AG08396 (cell line): Measurements from ENCODE around the gene SPI1.

Experiments used
- DNase-seq: peaks from one replicate; pipeline ENCODE4 v3.0.0; 2012; ENCODE audit warnings: low spot score, mixed read lengths

Gene SPI1

DNA sequence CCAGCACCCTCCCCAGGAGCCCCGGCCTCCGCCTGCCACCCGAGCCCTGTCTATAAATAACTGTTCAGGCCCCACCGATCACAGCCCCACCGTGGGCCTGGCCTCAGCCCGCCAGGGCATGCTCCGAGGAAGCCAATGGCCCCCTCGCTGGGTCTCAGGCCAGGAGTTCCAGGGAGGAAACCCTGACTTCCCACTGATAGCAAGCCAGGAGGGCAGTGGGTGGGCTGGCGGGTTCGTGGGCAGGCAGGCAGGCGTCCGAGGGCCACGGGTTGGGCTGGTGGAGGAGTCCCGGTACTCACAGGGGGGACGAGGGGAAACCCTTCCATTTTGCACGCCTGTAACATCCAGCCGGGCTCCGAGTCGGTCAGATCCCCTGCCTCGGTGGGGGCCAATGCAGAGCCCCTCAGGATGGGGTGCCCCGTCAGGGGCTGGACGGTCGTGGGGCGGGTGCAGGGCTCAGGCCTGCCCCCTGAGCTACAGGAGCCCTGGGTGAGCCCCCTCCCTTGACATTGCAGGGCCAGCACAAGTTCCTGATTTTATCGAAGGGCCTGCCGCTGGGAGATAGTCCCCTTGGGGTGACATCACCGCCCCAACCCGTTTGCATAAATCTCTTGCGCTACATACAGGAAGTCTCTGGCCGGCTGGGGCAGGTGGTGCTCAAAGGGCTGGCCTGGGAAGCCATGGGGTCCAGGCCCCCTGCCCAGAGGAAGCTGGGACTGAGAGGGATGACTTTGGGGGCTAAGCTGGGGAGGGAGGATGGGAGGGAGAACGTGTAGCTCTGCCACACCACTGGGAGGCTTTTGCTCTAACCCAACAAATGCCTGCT is at the start of gene SPI1:
Gene SPI1, minus strand, starts transcription at position 538 of the 826 bp plus-strand sequence. Its CDS starts 194 bp downstream, at position 344.
- DNase-seq, result no peak

- DNase-seq, result peak; percentile 94
Measured at GRCh38 chr11:47426062-47426956, 48.0 kb upstream of the SPI1 start, which contains the start of gene PSMC3. Gene PSMC3, minus strand, starts transcription at chr11:47426439. Its CDS starts 160 bp downstream, at chr11:47426279.

DNA sequence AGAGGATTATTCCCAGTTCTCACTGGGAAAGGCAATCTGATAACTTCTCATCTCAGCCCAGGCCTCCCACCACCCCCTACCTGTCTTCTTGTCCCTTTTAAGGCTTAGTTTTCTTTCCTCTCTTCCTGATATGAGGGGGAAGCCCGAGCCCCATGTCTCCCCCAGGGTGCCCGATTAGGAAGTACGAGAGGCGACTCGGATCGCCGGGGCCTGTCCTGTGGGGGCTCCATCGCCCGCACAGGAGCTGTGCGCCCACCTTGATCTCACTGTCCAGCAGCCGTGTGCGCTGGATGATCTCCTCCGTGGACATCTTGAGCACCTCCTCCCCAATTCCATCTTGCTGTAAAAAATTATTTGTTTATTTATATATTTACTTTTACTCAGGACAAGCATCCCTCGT is 47.3 kb upstream of the SPI1 start:
- no peak for DNase-seq

- no peak for DNase-seq
Measured at GRCh38 chr11:47418454-47419259, 40.3 kb upstream of the SPI1 start.

DNA sequence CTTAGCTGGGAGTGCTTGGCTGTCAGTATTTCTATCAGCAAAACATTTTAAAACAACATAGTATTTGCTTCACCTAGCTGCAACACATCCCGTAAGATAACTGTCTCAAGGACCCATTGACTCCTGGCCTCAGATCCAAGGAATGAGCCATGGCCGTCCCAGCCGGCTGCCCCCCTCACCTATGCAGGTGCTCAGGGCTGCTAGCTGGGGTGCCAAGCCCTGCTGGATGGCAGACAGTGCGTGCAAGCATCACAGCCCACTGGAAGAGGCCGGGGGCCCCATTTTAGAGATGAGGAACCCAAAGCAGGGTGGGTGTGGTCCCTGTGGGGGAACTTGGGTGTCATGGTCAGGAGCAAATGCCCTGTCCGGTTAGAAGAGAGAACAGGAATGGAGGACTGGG is 39.4 kb upstream of the SPI1 start:
- DNase-seq, result no peak

DNA sequence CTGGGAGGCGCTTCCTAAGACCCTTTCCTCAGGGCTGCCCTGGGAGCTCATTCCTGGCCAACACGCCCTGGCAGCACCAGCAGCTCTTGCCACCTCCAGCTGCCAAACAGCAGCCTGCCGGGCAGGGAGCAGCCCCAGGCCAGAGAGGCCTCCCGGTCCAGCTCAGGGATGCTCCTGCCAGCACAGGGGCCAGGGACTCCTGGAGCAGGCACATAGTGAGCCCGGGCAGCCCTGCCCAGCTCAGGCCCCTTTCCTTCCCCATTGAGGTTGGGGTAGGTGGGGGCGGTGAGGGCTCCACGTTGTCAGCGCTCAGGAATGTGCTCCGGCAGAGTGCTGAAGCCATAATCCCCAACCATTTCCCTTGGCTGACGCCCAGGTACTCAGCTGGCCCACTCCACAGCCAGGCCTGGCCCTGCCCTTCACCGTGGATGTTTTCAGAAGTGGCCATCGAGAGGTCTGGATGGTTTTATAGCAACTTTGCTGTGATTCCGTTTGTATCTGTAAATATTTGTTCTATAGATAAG is 37.7 kb upstream of the SPI1 start:
- DNase-seq, result peak; percentile 92

- DNase-seq, result no peak
Measured at GRCh38 chr11:47415091-47415854, 36.9 kb upstream of the SPI1 start.

- no peak for DNase-seq
Measured at GRCh38 chr11:47414685-47415070, 36.3 kb upstream of the SPI1 start.

GRCh38 chr11:47413908-47414684 is 35.7 kb upstream of the SPI1 start:
- peak; percentile 70 for DNase-seq

- DNase-seq, result no peak
Measured at GRCh38 chr11:47413351-47413750, 35.0 kb upstream of the SPI1 start.

DNA sequence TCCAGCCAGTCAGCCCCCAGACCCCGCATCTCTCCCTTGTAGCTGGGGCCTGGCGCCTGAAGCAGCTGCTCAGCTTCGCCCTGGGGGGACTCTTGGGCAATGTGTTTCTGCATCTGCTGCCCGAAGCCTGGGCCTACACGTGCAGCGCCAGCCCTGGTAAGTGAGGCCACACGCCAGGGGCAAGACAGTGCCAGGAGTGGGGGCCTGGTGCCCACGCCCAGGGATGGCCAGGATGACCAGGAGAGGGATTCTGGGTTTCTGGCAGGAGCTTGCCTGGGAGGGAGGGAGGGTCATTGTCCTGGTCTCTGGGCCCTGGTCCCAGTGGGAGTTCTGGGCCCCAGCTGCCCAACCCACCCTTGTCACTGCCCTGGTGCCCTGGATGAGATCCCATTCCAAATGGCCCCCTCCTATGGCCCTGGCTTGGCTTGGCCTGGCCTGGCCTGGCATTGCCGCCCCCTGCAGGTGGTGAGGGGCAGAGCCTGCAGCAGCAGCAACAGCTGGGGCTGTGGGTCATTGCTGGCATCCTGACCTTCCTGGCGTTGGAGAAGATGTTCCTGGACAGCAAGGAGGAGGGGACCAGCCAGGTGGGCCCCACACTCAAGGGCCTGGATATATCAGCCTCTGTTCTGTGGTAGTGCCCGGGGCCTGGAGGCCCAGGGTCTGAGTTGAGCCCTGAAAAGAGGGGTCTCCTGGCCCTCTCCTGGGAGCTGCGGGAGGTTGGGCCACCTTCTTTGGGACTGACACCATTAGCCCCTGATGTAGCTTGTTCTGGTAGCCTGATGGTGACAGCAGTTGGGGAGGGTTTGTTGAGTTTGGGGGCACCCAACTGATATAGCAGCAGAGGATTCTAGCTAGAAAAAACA is 33.8 kb upstream of the SPI1 start:
- DNase-seq, result peak; percentile 68

- DNase-seq, result no peak
Measured at GRCh38 chr11:47410370-47411264, 32.3 kb upstream of the SPI1 start.

DNA sequence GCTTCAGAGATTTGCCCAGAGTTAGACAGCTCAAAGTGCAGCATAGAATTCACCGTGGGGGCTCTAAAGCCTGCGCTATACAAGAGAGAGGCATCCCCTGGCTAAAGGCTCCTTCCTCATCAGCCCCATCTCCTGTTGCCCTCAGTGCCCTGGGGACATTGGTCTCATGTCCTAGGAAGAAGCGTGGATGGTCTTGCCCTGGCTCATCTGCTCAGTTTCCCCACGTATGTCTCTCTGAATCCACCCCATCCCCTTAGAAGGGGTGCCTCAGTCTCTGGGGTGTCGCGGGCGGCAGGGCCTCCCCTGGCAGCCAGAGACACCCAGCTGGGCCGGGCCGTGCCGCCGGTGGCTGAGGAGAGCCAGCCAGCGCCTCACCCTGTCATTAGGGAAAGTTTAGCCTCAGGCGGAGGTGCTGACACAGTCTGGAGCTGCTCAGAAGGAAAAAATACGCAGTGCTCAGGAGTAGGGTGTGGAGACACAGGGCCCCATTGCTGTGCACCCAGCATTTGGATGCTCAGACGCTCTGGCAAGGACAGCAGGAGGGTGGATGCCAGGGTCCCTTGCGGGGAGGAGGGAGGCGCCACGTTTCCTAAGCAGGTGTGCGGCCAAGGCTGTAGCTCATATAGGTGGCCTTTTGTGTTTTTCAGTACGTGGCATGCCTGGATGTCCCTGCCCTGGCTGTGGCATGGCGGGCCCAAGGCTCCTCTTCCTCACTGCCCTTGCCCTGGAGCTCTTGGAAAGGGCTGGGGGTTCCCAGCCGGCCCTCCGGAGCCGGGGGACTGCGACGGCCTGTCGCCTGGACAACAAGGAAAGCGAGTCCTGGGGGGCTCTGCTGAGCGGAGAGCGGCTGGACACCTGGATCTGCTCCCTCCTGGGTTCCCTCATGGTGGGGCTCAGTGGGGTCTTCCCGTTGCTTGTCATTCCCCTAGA is 31.4 kb upstream of the SPI1 start:
- DNase-seq, result no peak

GRCh38 chr11:47408598-47409439 is 30.5 kb upstream of the SPI1 start:
- DNase-seq, result peak; percentile 91

GRCh38 chr11:47407746-47408590 is 29.6 kb upstream of the SPI1 start, which contains the start of gene SLC39A13:
Gene SLC39A13, plus strand, starts transcription at chr11:47408590. Its CDS starts 1,505 bp downstream, at chr11:47410095.
- DNase-seq, result peak; percentile 98
